Body of pancreas (tissue), 4 donors: ENCODE results near the gene TOGARAM1. TPM values are rescaled to one million over a fixed set of nuclear protein-coding genes. Genes with fewer than 3 reads are reported as not detected.

Experiments used
- ATAC-seq: fragments of 150-250 bp; one replicate; pipeline ENCODE4 v1.9.1; 2016
- DNase-seq, 4 donors: peaks; one replicate each; pipeline ENCODE4 v3.0.0-alpha.2; 2019
- H3K27ac ChIP-seq, 4 donors: fragments of 200-600 bp; sonication (generic); 1 replicate in 3 of 4; 2 replicates in 1 of 4; pipeline versions ENCODE4 v1.5.1 to v1.6.1; 2016 to 2019; ENCODE audit warnings: mild to moderate bottlenecking in 1 of 4, mixed read lengths in 1 of 4, moderate library complexity in 1 of 4
- H3K27me3 ChIP-seq, 2 donors: fragments of 200-600 bp; sonication (generic); one replicate each; pipeline ENCODE4 v1.6.0; 2016; ENCODE audit warnings: mild to moderate bottlenecking in 1 of 2
- H3K36me3 ChIP-seq, 2 donors: fragments of 200-600 bp; sonication (generic); replicated peaks in 1 of 2; 2 replicates each; pipeline ENCODE4 v1.5.1; 2016; ENCODE audit warnings: low read depth in 2 of 2; ENCODE audit not compliant: insufficient read depth in 1 of 2
- H3K4me1 ChIP-seq: fragments of 200-600 bp; sonication (generic); one replicate; pipeline ENCODE4 v1.6.0; 2016
- H3K4me3 ChIP-seq, 2 donors: fragments of 200-600 bp; sonication (generic); 1 replicate in 1 of 2; 2 replicates in 1 of 2; pipeline ENCODE4 v1.5.1; 2016 to 2019
- H3K9me3 ChIP-seq, 3 donors: fragments of 200-600 bp; sonication (generic); 1 replicate in 2 of 3; 2 replicates in 1 of 3; pipeline ENCODE4 v1.5.1; 2016
- POLR2A ChIP-seq, 3 donors: fragments of 450-650 bp; IDR thresholded peaks; one replicate each; pipeline ENCODE4 v1.6.1; 2016; ENCODE audit warnings: antibody characterized with exemption in 3 of 3, mild to moderate bottlenecking in 2 of 3
- WGBS, 2 donors: methylation state at CpG; one replicate each; pipeline ENCODE4 v1.1.5; 2017; 5-methylcytosine and 5-hydroxymethylcytosine counted together
- intact Hi-C: fragments of 100-400 bp; cut with DNase I; formaldehyde crosslinking; loops from one replicate; pipeline ENCODE4 v1.15.1; 2023
- total RNA-seq, 2 donors: library from RNA; depleted of rRNA; stranded (reverse); fragments of >200 nt; gene quantifications; one replicate each; pipeline ENCODE4 v1.1.0, GENCODE V29; 2016
- TF ChIP-seq, protein P1 (sequence below), 7 experiments: fragments of 450-650 bp in 4 of 7; fragments of 200-600 bp in 3 of 7; sonication (generic) in 3 of 7; IDR thresholded peaks; one replicate each; pipeline ENCODE4 v1.5.1; 2016 to 2019; ENCODE audit warnings: antibody characterized with exemption in 7 of 7

The TOGARAM1 gene
- total RNA-seq, 2 donors from 2014 or later = 23.6 to 38.6 TPM

DNA sequence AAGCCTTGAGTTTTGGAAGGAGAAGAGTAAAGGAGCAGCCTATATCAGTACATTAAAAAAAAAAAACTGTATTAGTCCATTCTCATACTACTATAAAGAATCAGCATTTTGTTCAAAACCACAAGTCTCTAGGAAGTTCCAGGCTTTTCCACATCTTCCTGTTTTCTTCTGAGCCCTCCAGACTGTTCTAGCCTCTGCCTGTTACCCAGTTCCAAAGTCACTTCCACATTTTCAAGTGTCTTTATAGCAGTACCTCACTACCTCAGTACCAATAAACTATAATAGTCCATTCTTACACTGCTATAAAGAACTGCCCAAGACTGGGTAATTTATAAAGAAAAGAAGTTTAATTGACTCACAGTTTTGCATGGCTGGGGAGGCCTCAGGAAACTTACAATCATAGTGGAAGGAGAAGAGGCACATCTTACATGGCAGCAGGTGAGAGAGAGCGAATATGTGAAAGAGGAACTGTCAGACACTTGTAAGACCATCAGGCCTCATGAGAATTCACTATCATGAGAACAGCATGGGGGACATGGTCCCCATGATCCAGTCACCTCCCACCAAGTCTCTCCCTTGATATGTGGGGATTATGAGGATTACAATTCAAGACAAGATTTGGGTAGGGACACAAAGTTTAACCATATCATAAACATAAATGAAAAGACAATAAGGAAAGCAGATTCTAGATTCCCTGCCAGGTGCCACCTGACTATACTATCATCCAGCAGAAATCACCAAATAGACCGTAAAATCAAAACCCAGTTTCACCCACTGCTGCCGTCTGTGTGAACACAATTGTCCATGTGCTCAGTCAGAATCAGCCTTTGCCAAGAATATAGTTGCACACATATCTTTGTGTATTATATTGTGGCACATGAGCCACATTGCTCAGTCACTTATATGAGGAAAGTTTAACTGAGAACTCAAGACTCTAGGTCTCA, 27.8 kb downstream of the TOGARAM1 start:
- no peaks in the 10 kb centered on the region for H3K27me3 ChIP-seq
- WGBS, 2 donors = 73 to 83% methylated on average over 3 of the region's 3 CpGs
- no peak overlapping the region for H3K27ac ChIP-seq
- intact Hi-C loops = no loop called here
- H3K36me3 ChIP-seq = no peaks in the 10 kb centered on the region
- H3K4me3 ChIP-seq = no peak overlapping the region
- ATAC-seq (no peak), DNase-seq (no peak)
- H3K9me3 ChIP-seq = no peaks in the 10 kb centered on the region
- TF ChIP-seq, protein P1, sequence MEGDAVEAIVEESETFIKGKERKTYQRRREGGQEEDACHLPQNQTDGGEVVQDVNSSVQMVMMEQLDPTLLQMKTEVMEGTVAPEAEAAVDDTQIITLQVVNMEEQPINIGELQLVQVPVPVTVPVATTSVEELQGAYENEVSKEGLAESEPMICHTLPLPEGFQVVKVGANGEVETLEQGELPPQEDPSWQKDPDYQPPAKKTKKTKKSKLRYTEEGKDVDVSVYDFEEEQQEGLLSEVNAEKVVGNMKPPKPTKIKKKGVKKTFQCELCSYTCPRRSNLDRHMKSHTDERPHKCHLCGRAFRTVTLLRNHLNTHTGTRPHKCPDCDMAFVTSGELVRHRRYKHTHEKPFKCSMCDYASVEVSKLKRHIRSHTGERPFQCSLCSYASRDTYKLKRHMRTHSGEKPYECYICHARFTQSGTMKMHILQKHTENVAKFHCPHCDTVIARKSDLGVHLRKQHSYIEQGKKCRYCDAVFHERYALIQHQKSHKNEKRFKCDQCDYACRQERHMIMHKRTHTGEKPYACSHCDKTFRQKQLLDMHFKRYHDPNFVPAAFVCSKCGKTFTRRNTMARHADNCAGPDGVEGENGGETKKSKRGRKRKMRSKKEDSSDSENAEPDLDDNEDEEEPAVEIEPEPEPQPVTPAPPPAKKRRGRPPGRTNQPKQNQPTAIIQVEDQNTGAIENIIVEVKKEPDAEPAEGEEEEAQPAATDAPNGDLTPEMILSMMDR (IDR thresholded peaks at IDR 0.05) = no peak
- TF ChIP-seq POLR2A (IDR thresholded peaks at IDR 0.05) = no peak
- peaks cover 5% of the 10 kb centered on the region for H3K4me1 ChIP-seq

DNA sequence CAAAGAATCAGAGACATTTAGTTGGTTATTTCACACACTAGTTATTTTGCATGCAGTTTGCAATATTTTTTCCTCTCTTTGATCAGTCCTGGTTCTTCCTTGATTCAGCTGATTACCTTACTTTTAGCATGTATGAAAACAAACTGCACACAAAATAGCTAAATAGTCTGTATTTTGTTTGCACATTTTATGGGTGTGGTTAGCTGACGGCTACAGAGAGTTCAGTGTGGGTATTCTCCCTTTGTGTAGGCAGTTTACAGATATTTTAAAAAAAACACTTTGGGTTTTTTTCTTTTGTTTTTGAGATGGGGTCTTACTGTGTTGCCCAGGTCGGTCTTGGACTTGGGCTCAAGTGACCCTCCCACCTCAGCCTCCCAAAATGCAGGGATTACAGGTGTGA, 28.5 kb downstream of the TOGARAM1 start:
- intact Hi-C loops = no loop called here
- H3K4me1 ChIP-seq = peaks cover 5% of the 10 kb centered on the region
- ATAC-seq (no peak), DNase-seq (no peak)
- no peaks in the 10 kb centered on the region for H3K9me3 ChIP-seq
- H3K27me3 ChIP-seq = no peaks in the 10 kb centered on the region
- H3K4me3 ChIP-seq = no peak overlapping the region
- H3K36me3 ChIP-seq = no peaks in the 10 kb centered on the region
- WGBS, 2 donors = 83 to 98% methylated on average over 2 of the region's 2 CpGs
- TF ChIP-seq POLR2A (IDR thresholded peaks at IDR 0.05) = no peak
- TF ChIP-seq, protein P1 (IDR thresholded peaks at IDR 0.05) = no peak
- H3K27ac ChIP-seq = no peak overlapping the region

DNA sequence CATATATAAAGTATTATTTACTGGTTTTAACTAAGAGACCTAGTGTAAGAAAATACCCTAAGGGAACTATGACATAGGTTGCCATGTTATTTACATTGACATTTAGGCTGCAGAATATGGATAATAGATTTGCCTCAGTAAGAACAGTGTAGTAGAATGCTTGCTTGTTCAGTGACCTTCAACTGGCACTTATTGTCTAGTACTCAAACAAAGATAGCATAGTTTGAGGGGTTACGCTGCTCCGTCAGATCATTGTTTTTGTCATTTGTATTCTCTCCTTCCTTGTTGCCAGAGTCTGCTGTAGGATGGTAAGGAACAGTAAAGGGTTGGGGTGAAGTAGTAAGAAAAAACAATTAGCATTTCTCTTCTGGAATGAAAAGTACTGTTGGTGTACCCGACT, 33.2 kb downstream of the TOGARAM1 start:
- no peaks in the 10 kb centered on the region for H3K27me3 ChIP-seq
- DNase-seq = no peak
- intact Hi-C loops = no loop called here
- WGBS, 2 donors = 28 to 33% methylated on average over 3 of the region's 3 CpGs
- no peak for ATAC-seq
- no peak overlapping the region for H3K27ac ChIP-seq
- H3K4me3 ChIP-seq = no peak overlapping the region
- peaks cover 0 to 2% of the 10 kb centered on the region in 2 donors for H3K36me3 ChIP-seq
- peaks cover 6% of the 10 kb centered on the region for H3K4me1 ChIP-seq
- H3K9me3 ChIP-seq = no peaks in the 10 kb centered on the region
- TF ChIP-seq POLR2A (IDR thresholded peaks at IDR 0.05) = no peak
- TF ChIP-seq, protein P1 (IDR thresholded peaks at IDR 0.05) = no peak

DNA sequence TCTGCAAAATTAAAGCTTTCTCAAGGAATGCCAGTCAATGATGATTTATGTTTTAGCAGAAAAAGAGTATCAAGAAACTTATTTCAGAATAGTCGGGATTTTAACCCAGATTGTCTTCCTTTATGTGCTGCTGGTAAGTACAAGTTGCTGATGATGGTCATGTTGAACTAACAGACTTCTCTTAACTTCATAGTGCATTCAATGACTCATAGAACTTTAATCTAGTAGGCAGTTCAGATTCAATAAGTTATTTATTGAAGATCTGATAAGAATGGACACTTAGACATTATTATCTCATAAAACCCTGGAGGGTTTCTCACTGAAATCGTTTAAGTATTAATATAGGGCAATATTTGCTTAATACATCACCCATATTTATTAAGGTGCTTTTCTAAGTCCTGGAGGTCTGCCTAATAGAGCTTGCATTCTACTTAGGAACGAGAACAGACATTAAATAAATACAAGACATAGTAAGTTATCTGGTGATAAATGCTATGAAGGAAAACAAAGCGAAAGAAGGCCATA, 33.8 kb downstream of the TOGARAM1 start:
- Histone ChIP-seq H3K27ac (no peak overlapping the region), H3K27me3 (no peaks in the 10 kb centered on the region), H3K9me3 (no peaks in the 10 kb centered on the region), H3K36me3 (peaks cover 0 to 3% of the 10 kb centered on the region in 2 donors), H3K4me3 (no peak overlapping the region), H3K4me1 (peaks cover 6% of the 10 kb centered on the region)
- DNase-seq = no peak
- intact Hi-C loops = no loop called here
- no peak for ATAC-seq
- no peak for TF ChIP-seq POLR2A (IDR thresholded peaks at IDR 0.05)
- TF ChIP-seq, protein P1 (IDR thresholded peaks at IDR 0.05) = no peak
- WGBS, 2 donors = 48 to 50% methylated on average over 4 of the region's 4 CpGs
